ENCODE measurements around the gene NLRP3. TPM values are rescaled to one million over a fixed set of nuclear protein-coding genes. Genes with fewer than 3 reads are reported as not detected.

The NLRP3 gene
- total RNA-seq, 1 donor from 2014 or later, result 0.09 TPM

DNA sequence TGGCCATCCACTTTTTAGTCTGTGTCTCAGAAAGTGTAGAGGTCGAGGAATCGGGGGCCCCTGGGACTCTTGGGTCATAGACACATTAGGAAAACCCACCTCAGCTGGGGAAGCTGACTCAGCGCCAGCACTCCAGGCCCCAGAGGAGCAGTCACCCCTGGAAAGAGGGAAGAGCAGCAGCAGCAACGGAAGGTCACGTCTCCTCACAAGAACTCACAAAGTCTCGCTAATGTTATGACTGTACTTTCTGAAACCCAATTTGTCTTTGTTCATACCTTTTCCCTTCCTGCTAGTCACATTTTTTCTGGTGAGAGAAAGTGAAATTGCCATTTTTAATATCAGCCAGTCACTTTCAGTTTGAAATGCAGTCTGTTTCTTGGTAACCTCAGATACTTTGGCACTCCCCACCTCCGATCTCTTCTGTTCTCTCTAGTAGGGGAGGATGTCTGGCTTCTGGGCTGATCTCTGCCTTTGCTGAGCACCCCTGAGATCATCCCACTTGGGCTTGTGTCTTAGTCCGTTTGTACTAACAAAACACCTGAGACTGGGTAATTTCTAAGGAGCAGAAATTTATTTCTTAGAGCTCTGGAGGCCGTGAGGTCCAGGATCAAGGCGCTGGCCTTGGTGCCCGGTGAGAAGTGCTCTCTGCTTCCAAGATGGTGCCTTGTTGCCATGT, 6.0 kb upstream of the NLRP3 start:
- H3K27me3 Mint-ChIP-seq (ENCODE audit: low read depth, unreplicated experiment), result no peaks in the 10 kb centered on the region
- Histone ChIP-seq H3K4me1 (ENCODE audit: insufficient read depth, low read length) (no peaks in the 10 kb centered on the region), H3K36me3 (ENCODE audit: insufficient read depth, low read length) (no peaks in the 10 kb centered on the region), H3K4me2 (ENCODE audit: low read length) (no peak overlapping the region), H3K27ac (ENCODE audit: low read depth, low read length) (no peak overlapping the region), H3K27me3 (ENCODE audit: insufficient read depth, low read length) (no peaks in the 10 kb centered on the region), H3K79me2 (ENCODE audit: insufficient read depth, low read length) (no peaks in the 10 kb centered on the region), H2AFZ (ENCODE audit: low read depth, low read length) (no peak overlapping the region), H3K9ac (ENCODE audit: low read length) (no peak overlapping the region), H3K9me3 (ENCODE audit: insufficient read depth, low read depth, low read length) (peaks cover 9% of the 10 kb centered on the region), H4K20me1 (ENCODE audit: insufficient read depth, low read length) (no peaks in the 10 kb centered on the region), H3K4me3 (ENCODE audit: insufficient read depth, low read depth, low read length) (no peak overlapping the region)
- TF ChIP-seq, protein P1, sequence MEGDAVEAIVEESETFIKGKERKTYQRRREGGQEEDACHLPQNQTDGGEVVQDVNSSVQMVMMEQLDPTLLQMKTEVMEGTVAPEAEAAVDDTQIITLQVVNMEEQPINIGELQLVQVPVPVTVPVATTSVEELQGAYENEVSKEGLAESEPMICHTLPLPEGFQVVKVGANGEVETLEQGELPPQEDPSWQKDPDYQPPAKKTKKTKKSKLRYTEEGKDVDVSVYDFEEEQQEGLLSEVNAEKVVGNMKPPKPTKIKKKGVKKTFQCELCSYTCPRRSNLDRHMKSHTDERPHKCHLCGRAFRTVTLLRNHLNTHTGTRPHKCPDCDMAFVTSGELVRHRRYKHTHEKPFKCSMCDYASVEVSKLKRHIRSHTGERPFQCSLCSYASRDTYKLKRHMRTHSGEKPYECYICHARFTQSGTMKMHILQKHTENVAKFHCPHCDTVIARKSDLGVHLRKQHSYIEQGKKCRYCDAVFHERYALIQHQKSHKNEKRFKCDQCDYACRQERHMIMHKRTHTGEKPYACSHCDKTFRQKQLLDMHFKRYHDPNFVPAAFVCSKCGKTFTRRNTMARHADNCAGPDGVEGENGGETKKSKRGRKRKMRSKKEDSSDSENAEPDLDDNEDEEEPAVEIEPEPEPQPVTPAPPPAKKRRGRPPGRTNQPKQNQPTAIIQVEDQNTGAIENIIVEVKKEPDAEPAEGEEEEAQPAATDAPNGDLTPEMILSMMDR (IDR thresholded peaks at IDR 0.05; ENCODE audit: insufficient read depth, low read depth, low read length), result no peak
- no peak for TF ChIP-seq EZH2 (IDR thresholded peaks at IDR 0.05; ENCODE audit: insufficient read depth, low read length)
- H3K4me1 Mint-ChIP-seq (ENCODE audit: low read depth, unreplicated experiment), result peaks cover 1% of the 10 kb centered on the region
- no peak overlapping the region for H3K27ac Mint-ChIP-seq (ENCODE audit: unreplicated experiment)
- no peaks in the 10 kb centered on the region for H3K9me3 Mint-ChIP-seq (ENCODE audit: unreplicated experiment)
- FAIRE-seq (no peak), DNase-seq (ENCODE audit: low read depth) (no peak)
- no peaks in the 10 kb centered on the region for H3K36me3 Mint-ChIP-seq (ENCODE audit: low read depth, unreplicated experiment)
- H3K4me3 Mint-ChIP-seq (ENCODE audit: unreplicated experiment), result no peak overlapping the region

DNA sequence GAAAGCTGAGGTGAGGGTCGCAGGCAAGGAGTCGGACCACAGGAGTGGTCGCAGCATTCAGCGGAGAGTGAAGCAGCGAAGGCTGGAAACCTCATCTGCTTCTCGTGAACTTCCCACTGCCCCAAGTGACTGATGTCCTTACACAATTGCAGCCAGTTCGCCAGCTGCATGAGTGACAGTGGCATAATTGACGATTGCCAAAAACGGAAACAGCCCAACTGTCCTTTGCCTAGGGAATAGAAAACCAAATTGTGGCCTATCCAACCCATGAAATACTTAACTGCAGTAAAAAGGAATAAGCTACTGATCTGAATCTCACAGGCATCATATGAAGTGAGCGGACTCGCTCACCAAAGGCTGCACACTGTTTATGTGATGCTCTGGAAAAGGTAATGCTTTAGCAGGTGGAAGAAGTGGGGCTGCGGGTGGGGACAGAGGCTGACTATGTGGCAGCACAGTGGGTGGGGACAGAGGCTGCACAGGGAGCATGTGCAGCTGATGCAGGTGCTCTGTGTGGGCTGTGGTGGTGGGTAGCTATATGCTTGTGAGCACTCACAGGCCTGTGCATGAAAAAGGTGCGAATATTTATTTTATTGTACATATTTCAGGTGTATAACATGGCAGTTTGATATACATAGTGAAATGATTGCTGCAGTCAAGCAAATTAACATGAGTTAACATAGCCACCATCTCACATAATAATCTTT, 4.2 kb upstream of the NLRP3 start:
- Histone ChIP-seq H3K27ac (ENCODE audit: low read depth, low read length) (no peak overlapping the region), H4K20me1 (ENCODE audit: insufficient read depth, low read length) (no peaks in the 10 kb centered on the region), H2AFZ (ENCODE audit: low read depth, low read length) (no peak overlapping the region), H3K36me3 (ENCODE audit: insufficient read depth, low read length) (no peaks in the 10 kb centered on the region), H3K9me3 (ENCODE audit: insufficient read depth, low read depth, low read length) (no peaks in the 10 kb centered on the region), H3K4me3 (ENCODE audit: insufficient read depth, low read depth, low read length) (no peak overlapping the region), H3K9ac (ENCODE audit: low read length) (no peak overlapping the region), H3K27me3 (ENCODE audit: insufficient read depth, low read length) (no peaks in the 10 kb centered on the region), H3K4me1 (ENCODE audit: insufficient read depth, low read length) (no peaks in the 10 kb centered on the region), H3K79me2 (ENCODE audit: insufficient read depth, low read length) (no peaks in the 10 kb centered on the region), H3K4me2 (ENCODE audit: low read length) (no peak overlapping the region)
- Mint-ChIP-seq H3K4me1 (ENCODE audit: low read depth, unreplicated experiment) (peaks cover 14% of the 10 kb centered on the region), H3K4me3 (ENCODE audit: unreplicated experiment) (no peak overlapping the region), H3K36me3 (ENCODE audit: low read depth, unreplicated experiment) (no peaks in the 10 kb centered on the region), H3K9me3 (ENCODE audit: unreplicated experiment) (no peaks in the 10 kb centered on the region), H3K27me3 (ENCODE audit: low read depth, unreplicated experiment) (no peaks in the 10 kb centered on the region), H3K27ac (ENCODE audit: unreplicated experiment) (no peak overlapping the region)
- DNase-seq (ENCODE audit: low read depth) (no peak), FAIRE-seq (no peak)
- no peak for TF ChIP-seq EZH2 (IDR thresholded peaks at IDR 0.05; ENCODE audit: insufficient read depth, low read length)
- TF ChIP-seq, protein P1 (IDR thresholded peaks at IDR 0.05; ENCODE audit: insufficient read depth, low read depth, low read length), result no peak

DNA sequence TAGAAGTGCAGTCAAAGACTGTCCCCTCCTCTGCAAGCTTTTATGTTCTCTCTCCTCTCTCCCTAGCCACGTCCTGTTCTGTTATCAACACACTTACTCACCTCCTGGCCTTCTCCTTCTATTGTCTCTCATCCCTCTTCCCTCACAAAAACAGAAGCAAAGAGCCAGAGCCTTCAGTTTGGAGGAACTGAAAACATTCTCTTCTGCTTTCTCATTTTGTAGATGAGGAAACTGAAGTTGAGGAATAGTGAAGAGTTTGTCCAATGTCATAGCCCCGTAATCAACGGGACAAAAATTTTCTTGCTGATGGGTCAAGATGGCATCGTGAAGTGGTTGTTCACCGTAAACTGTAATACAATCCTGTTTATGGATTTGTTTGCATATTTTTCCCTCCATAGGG, 1.9 kb downstream of the NLRP3 start:
- H3K9me3 ChIP-seq (ENCODE audit: insufficient read depth, low read depth, low read length), result no peaks in the 10 kb centered on the region
- TF ChIP-seq, protein P1 (IDR thresholded peaks at IDR 0.05; ENCODE audit: insufficient read depth, low read depth, low read length), result no peak
- no peak for TF ChIP-seq EZH2 (IDR thresholded peaks at IDR 0.05; ENCODE audit: insufficient read depth, low read length)
- FAIRE-seq (no peak), DNase-seq (ENCODE audit: low read depth) (no peak)
- H2AFZ ChIP-seq (ENCODE audit: low read depth, low read length), result no peak overlapping the region
- H3K27ac ChIP-seq (ENCODE audit: low read depth, low read length), result no peak overlapping the region
- H3K79me2 ChIP-seq (ENCODE audit: insufficient read depth, low read length), result no peaks in the 10 kb centered on the region
- no peaks in the 10 kb centered on the region for H3K27me3 ChIP-seq (ENCODE audit: insufficient read depth, low read length)
- H3K9ac ChIP-seq (ENCODE audit: low read length), result no peak overlapping the region
- H3K4me2 ChIP-seq (ENCODE audit: low read length), result no peak overlapping the region
- Mint-ChIP-seq H3K36me3 (ENCODE audit: low read depth, unreplicated experiment) (no peaks in the 10 kb centered on the region), H3K9me3 (ENCODE audit: unreplicated experiment) (peaks cover 2% of the 10 kb centered on the region), H3K4me3 (ENCODE audit: unreplicated experiment) (no peak overlapping the region), H3K4me1 (ENCODE audit: low read depth, unreplicated experiment) (peaks cover 14% of the 10 kb centered on the region), H3K27ac (ENCODE audit: unreplicated experiment) (no peak overlapping the region), H3K27me3 (ENCODE audit: low read depth, unreplicated experiment) (no peaks in the 10 kb centered on the region)
- no peaks in the 10 kb centered on the region for H4K20me1 ChIP-seq (ENCODE audit: insufficient read depth, low read length)
- H3K36me3 ChIP-seq (ENCODE audit: insufficient read depth, low read length), result no peaks in the 10 kb centered on the region
- no peak overlapping the region for H3K4me3 ChIP-seq (ENCODE audit: insufficient read depth, low read depth, low read length)
- no peaks in the 10 kb centered on the region for H3K4me1 ChIP-seq (ENCODE audit: insufficient read depth, low read length)
